Myocyte (in vitro differentiated cells): ENCODE data around the gene RAB37. TPM values are rescaled to one million over a fixed set of nuclear protein-coding genes. Genes with fewer than 3 reads are reported as not detected.

Source experiments
- DNase-seq: peaks from one replicate; pipeline ENCODE4 v3.0.0-alpha.2; 2012; ENCODE audit warnings: low read depth
- total RNA-seq: library from RNA; depleted of rRNA; stranded (reverse); fragments of >200 nt; gene quantifications from 2 replicates; pipeline ENCODE4 v1.2.3, GENCODE V29; 2014

Gene RAB37
- total RNA-seq, 1 donor from 2014 or later = not detected

DNA sequence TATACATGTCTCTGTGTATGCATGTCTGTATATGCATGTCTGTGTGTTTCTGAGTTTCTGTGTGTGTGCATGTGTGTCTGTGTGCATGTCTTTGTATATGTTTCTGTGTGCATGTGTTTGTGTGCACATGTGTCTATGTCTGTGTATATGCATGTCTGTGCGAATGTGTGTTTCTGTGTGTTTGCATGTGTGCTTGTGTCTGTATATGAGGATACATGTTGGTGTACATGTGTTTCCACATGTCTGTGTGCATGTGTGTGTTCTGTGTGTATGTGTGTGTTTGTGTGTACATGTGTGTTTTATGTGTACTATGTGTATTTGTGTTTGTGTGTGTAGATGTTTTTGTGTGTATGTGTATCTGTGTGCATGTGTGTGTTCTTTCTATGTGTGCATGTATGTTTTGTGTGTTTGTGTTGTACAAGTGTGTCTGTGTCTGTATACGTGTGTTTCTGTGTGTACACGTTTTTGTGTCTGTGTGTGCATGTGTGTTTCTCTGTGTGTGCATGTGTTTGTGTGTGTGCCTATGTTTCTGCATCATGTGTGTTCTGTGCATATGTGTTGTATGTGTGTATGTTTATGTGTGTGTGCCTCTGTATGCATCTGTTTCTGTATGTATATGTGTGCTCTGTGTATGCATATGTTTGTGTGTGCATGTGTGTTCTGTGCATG is 8.9 kb upstream of the RAB37 start:
- DNase-seq = no peak

DNA sequence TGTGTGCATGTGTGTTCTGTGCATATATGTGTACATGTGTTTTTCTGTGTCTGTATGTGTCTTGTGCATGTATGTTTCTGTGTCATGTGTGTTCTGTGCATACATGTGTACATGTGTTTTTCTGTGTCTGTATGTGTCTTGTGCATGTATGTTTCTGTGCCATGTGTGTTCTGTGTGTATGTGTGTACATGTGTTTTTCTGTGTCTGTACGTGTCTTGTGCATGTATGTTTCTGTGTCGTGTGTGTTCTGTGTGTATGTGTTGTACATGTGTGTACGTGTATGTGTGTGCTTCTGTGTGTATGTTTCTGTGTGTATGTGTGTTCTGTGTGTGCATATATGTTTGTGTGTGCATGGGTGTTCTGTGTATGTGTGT is 8.4 kb upstream of the RAB37 start:
- DNase-seq = no peak

DNA sequence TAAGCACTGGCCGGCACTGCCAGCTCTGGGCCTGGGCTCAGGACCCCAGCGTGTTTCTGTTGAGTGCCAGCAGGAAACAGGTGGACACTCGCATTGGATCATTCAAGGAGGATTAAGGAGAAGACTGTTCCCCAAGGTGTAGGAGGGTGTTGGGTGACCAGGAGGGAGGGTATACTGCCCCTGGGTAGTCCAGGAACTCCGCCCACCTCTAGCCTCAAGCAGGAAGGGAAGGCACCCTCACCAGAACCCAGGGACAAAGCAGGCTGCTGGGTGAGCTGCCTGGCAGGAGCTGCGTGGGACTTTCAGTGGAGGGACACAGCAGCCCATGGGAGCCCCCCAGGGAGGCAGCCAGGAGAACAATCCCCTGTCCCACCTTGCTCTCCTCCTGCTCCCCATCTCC is 7.7 kb upstream of the RAB37 start:
- no peak for DNase-seq

DNA sequence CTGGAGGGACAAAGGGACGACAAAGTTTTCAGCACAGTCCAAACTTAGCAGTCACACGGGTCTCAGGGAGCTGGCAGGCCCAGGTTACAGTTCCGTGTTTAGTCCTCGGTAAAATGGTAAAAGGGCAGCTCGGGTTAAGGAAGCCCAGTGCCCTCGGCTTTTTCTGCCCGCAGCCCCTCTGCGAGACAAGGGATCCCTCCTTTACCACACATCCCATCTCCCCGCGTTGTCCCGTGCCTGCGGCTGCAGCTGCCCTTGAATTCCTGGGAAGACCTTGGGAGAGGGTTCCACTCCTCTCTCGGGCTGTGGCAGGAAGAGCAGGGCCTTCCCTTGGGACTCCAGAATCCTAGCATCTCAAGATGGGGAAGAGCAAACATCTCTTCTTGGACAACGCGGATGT is 7.2 kb upstream of the RAB37 start:
- no peak for DNase-seq

DNA sequence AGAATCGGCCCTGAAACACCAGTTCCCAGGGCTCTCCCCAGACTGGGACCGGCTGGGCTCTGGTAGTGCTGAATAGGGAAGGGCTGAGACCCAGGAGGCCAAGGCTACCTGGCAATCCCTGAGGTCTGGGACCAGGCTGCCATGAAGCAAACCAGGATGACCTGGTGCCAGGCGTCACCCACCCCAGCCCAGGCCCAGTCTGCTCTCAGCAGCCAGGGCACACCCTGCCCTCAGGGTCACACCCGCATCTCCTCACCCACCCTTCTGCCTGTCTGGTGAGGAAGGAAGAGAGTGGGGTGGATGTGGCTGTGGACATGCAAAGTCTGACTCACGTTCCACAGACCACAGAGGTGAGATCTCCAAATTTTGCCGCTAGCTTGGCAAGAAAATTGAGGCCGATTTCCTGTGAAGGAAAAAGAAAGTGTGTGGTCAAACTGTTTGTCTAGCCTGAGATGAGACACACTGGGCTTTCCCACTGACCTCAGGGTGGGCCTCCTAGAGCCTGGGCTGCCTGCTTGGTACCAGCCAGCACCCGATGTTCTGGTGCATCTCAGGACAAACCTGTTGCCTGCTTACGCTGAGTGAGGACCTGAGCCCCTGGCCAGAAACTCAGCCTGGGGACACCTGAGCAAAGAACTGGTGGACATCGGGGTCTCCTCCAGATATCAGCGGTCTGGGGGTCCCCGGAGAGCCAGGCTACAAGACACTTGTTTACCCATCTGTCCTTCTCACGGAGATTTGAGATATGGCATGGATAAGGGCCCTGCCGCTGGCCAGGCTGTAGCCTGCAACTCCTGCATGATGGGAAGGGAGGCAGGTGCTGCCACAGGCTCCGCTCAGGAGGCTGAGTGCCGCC is 6.3 kb upstream of the RAB37 start:
- no peak for DNase-seq

DNA sequence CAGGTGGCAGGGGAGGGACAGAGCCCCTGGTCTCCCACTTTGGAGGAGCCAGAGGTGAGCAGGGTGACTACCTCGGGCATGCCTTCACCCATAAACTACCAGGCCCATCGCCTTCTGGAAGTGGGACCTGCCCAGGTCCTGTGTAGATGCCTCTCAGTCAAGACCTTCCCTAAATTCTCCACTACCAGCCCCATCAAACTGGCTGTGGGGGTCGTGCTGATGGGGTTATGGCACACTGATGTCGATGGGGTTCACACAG is 5.8 kb upstream of the RAB37 start:
- DNase-seq = no peak

DNA sequence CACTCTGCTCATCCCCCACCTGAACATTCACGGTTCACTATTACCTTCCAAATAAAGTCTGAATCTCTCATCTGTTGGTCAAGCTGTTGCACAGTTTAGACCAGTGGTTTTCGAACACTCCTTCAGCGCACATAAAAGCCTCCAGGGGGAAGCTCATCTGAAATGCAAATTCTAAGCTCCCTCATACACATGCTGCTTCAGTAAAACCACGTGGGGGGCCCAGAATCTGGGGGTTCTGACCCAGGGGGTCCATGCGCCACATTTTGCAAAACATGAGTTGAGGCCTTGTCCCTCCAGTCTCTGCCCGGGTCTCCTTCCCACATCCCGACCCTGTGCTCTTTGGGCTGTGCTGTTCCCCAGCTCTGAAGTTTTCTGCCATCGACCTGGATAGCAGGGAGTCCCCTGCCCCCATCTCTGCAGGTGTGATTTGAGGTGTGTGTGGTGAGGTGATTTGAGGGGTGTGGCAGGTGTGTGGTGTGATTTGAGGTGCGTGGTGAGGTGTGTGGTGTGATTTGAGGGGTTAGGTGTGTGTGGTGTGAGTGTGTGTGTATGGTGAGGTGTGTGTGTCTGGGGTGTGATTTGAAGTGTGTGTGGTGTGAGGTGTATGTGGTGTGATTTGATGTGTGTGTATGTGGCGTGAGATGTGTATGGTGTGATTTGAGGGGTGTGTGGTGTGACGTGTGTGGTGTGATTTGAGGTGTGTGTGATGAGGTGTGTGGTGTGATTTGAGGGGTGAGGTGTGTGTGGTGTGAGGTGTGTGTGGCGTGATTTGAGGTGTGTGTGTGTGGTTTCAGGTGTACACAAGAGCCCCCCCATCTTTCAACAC is 4.8 kb upstream of the RAB37 start:
- no peak for DNase-seq

DNA sequence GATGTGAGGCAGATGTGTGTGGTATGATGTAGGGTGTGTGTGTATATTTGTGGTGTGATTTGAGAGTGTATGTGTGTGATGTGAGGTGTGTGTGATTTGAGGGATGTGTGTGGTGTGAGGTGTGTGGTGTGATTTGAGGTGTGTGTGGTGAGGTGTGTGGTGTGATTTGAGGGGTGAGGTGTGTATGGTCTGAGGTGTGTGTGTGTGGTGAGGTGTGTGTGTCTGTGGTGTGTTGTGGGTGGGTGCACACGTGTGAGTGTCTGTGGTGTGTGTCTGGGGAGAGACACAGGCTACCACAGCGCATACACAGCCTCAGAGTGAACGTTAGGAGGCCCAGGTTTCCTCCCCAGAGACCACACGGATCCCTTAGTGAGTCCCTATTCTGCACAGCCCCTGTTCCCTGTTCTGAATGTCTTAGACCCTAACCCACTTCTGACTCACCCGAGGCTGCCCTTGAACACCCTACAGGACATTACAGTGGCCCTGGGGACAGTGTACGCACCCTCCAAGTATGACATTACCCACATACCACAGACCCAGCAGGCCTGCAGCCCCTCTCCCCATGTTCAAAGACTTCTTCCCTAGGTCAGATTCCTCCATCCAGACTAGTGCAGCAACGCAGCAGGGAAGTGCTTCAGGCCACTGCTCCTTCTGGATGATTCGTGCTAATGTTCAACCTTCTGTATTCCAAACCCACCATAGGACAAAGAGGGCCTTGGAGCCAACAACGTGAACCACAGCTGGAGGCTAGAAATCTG is 3.5 kb upstream of the RAB37 start:
- no peak for DNase-seq

DNA sequence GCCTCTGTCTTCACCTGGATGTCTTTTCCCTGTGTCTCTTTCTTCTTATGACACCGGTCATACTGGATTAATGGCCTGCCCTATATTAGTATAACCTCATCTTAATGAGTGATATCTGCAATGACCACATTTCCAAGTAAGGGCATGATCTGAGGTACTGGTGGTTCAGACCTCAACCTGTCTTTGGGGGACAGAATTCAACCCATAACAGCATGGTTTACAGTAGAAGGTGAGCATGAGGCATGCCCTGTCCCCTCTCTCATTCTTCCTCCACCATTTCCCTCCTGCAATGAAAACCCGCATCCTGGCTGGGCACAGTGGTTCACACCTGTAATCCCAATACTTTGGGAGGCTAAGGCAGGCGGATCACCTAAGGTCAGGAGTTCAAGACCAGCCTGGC is 2.8 kb upstream of the RAB37 start:
- no peak for DNase-seq

DNA sequence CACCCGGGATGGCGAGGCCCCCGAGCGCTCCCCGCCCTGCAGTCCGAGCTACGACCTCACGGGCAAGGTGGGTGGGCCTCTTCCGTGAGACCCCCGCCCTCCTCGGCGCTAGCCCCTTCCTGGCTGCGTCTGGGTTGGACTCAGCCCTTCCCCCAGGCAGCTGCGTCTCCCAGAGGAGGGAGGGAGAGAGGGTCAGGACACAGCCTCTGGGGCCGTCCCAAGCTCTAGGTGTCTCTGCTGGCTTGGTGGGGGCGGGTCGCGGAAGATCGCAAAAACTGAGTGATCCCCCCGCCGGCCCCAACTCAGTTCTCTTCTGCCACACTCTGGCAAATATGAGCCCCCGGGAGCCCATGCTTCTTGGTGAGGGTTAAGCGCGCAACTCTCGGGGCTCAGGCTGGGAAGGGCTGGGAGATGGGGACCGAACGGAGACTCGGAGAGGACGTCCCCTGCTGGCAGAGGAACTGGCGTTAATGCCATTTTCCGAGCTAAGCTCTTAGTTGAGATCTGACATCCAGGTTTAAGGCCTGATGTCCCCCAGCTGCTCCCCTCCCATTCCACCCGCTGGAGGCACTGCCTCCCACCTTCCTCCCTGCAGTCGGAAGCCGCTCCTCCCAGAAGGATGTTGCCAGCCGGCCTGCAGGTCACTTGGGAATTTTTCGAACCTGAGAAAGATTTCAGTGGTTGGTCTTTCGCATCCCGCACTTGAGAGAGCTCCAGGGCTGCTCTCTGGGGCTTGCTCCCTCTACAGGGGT is 419 bp downstream of the RAB37 start:
- DNase-seq = peak; percentile 37

DNA sequence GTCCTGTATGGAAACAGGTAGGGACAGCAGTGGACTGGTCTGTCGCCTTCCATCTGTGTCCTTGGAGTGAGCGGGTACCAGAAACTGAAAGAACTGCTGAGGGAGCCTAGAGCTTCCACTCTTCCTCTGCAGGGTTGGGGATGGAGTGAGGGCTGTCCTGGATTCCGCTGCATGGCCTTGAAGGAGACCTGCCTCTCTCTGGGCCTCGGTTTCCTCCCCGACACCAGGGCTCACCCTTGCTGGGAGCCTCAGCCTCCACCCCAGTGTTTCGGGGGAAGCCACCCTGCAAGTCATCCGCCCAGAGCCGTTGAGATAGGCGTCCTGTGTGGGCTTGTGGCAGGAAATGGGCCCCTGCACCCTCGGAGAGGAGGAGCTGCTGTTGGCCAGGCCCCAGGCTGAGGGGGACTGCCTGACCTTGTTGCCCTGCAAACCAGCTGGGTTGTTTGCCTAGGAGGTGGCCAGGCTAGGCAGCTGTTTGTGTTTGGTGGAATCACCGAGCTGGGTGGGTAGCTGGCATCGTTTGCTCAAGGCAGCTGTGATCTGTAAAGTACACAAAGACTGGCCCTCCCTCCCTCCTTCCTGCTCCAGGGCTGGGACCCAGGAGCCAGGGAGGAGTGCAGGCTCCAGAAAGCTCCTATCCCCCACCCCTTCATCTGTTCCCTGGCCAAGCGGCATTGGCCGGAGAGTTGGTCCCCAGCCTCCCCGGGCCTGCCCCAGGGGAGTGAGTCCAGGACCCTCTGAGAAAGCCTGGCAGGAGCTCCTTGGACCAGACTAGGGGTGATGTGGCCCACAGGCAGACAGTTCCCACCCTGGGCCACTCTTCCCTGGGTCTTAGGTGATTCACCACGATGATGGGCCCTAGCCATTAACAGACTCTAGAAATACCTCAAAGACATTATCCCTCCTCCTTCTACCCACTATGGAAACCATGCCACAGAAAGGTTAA is 1.3 kb downstream of the RAB37 start:
- peak; percentile 79 for DNase-seq

DNA sequence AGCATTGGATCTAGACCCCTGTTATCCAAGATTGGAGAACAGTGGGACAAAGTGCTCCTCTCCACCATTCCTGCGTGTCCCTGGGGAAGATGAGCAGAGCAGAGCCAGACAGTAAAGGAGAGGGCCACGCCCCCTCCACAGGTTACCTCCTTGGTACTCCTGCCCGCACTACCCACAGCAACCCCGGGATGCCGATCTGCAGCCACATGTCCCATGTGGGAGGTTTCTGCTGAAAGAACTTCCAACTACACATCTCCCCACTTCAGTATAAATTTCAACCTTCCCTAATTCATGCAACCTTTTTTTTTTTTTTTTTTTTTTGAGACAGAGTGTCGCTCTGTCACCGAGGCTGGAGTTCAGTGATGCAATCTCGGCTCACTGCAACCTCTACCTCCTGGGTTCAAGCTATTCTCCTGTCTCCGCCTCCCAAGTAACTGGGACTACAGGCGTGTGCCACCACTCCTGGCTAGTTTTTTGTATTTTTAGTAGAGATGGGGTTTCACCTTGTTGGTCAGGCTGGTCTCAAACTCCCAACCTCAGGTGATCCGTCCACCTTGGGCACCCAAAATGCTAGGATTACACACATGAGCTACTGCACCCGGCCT is 2.3 kb downstream of the RAB37 start:
- DNase-seq = no peak

DNA sequence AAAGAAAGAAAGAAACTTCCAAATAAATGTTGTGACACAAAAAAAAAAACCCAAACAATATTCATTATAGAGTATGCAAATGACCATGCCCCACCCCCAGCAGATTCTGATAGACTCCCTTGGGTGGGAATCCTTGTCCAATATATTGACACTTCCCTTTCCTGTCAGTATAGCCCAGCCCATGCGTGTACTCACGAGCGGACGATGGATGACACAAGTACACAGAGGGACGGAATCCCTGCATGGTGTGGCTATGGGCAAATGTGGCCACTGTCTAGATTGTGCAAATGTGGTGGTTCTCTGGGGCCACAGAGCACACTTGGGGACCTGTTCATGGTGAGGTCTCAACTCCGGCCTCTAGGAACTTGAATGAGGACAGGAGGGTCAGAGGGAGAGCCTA is 3.1 kb downstream of the RAB37 start:
- no peak for DNase-seq

DNA sequence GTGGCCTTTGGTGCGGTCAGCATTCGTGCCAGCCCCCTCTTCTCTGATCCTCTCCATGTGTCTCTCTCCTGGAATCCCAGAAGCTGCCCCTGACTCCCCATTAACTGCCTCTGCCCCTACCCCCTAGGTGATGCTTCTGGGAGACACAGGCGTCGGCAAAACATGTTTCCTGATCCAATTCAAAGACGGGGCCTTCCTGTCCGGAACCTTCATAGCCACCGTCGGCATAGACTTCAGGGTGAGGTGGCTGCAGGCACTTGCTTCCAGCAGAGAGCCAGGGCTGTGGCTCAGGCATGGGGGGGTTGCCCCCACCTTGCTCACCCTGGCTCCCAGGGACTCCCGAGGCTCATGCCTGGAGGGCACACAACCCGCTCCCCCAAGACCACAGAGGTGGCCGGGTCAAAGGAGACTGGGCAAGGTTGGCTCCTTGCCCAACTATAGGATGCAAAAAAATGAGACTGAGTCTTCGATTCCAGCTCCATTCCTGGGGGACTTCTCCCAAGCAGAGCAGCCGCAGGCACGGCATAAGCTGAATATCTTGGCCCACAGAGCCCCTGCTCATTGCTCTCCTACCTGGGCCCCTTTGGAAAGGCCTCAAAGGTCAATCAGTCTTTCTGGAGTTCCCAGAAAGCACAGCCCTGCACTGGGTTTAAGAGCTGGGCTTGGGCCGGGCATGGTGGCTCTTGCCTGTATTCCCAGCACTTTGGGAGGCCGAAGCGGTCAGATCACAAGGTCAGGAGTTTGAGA is 3.8 kb downstream of the RAB37 start:
- DNase-seq = no peak

DNA sequence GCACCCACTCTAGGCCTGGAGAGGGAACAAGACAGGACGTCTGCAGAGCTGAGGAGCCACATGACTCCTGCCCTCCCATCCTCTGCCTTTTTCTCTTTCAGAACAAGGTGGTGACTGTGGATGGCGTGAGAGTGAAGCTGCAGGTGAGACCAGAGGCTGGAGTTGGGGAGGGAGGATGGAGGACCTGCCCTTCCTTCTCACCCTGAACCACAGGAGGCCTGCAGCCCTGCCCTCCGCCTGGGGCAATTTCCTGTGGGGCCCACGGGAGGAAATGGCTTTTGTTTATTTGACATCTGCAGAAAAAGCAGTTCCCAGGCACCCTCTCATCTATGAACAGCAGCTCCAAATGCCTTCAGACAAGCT is 5.1 kb downstream of the RAB37 start:
- no peak for DNase-seq

DNA sequence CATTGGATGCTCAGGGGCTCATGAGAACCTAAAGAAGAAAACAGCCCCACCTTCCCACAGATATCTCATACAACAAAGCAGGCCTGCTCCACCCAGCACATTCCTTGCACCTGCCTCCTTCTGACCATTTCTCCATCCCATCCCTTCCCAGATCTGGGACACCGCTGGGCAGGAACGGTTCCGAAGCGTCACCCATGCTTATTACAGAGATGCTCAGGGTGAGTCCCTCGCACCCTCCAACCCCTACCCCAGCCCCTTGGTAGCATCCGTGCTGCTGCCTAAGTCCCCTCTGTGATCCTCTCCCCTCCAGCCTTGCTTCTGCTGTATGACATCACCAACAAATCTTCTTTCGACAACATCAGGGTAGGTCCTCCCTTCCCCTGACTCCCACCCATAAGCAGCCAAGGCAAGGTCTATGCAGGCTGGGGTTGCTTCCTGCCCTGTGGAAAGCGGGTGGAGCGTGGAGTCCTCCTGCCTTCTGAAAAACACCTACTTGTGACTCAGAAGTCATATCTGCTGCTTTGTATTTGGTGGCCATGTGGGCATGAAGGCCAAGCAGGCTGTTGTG is 6.0 kb downstream of the RAB37 start:
- no peak for DNase-seq

DNA sequence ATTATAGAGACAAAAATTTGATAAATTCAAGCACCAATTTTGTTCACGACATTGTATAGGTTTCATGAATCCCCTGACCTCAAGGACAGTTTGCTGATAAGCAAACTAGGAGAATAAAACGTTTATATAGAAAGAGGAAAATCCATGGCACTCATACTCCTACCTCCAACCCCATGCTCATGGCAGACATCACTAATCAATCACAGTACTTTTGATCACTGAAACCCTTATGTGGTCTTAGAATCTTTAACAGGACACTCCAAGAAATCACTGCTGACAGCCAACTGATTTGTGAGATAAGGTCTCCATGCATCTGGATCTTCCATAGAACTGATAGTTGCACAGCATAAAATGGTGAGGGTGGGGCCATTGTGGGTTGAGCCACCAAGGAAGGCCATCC is 6.7 kb downstream of the RAB37 start:
- DNase-seq = no peak

DNA sequence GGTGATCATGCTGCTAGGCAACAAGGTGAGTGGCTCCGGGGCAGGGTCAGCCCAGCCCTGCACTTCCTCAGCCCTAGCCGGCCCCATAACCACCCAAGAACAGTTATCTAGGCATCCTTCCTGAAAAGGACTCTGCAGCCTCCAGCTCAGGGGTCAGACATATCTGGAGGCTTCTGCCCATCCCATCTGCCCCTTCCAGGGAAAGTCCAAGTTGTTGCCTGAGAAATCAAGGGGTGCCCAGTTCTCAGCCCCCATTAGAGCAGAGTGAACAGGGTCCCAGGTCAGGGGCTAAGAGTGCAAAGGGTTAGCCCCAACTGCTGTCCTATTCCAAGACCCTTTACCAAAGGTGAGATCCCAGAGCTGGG is 7.3 kb downstream of the RAB37 start:
- DNase-seq = no peak
